GM10266 (cell line): ENCODE results near the gene KLF13.

Experiments
- DNase-seq: peaks from one replicate; pipeline ENCODE4 v3.0.0; 2012; ENCODE audit errors: extremely low spot score
- CTCF ChIP-seq: IDR thresholded peaks from 2 replicates; pipeline ENCODE4 v1.5.1; 2012; ENCODE audit warnings: mild to moderate bottlenecking, low read depth; ENCODE audit not compliant: control insufficient read depth, insufficient read depth; ENCODE audit errors: missing control alignments

The KLF13 gene

GRCh38 chr15:31305375-31305774, 21.3 kb upstream of the KLF13 start:
- TF ChIP-seq CTCF = no peak
- DNase-seq = no peak

GRCh38 chr15:31305796-31306425, 20.7 kb upstream of the KLF13 start:
- no peak for DNase-seq
- TF ChIP-seq CTCF = no peak

DNA sequence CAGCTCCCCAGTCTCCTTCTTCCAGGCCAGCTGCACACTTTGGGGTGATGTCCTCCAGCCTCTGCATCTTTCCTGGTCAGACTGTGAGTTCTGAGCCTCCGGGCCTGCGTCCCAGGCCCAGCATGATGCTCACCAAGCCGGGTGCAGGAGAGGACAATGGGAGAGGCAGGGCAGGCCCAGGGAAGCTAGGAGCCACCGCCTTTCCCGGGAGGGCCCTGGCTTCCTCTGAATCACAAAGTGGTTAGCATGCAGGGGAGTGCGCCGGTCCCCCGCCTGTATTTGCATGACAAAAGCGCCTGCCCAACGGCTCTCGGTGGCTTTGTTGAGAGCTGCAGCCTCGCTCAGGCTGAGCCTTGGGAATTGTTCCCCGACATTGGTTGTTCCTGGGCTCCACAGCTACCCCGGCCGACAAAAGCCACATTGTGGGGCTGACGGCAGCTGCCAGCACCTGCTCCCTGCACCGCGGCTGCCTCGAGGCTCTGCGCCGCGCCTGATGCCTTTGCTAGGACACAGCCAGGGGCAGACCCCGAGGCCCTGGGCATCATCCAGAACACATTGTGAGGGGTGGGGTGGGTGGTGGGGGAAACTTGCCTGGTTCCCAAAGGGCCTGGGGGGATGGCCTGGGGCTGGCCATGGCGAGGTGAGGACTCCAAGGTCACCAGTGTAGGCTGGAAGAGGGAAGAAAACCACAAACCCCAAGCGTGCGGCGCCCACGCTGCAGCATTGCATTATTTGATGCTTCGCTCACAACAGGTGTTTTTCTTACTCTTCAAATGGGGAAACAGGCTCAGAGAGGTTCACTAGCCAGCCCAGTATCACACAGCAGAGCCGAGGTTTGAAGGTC, 20.0 kb upstream of the KLF13 start:
- TF ChIP-seq CTCF = no peak
- no peak for DNase-seq

DNA sequence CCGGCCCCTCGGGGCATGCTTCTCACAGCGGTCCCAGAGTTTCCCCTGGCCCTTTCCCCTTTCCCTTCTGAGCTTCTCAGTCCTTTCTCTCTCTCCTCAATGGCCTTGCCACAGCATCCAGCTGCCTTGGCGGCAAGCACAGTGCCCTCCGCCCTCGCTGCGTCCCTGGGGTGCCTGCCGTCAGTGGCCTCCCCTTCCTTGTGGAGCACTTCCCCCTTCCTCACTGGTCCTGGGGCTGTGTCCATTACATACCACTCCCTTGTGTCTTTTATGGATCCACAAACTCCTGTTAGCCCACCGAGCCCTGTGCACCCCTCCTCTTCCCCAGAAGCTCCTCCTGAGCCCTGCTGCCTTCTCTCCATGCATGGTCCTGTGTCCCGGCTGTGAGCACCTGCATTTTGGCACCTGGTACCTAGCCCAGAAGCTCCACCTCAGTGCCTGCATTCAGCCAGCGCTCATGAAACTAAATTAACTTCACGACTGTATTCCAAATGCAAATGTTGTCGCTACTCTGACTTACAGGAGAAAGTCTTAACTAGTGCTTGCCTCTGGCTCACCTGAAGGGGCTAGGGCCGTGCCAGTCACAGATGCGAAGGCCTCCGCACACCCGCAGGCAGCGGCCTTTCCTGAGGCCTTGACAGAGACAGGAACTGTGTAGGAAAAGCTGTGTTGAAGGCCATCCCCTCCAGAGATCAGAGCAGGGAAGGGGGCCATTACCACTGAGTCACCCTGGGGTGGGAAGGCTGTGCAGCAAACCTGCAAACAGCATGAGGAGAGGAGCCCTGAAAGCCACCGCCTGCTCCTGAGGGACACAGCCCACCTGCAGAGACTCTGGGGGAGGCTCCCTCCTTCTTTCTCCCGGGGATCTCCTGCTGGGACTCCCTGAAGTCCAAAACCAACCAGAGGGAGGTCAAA, 19.1 kb upstream of the KLF13 start:
- TF ChIP-seq CTCF = no peak

DNA sequence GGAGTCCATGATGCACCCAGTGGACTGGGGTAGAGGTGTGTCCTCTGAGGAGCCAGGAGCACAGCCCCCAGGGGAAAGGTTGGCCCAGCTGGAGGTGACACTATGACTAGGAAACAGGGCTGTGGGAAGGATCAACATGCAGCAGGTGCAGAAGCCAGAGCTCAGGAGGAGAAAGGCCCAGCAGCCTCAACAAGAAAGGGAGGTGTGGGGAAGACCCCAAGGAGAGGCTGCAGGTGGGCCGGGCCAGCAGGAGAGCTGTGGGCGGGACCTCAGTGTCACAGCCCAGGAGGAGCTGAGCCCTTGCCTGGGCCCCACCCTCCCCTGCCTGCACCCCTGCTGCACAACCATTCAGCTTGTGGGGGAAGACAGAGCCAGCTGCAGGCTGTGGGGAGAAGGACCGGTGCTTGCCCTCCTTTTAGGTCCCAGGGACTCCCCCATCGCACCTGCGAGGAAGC, 18.4 kb upstream of the KLF13 start:
- DNase-seq = peak; percentile 76
- no peak for TF ChIP-seq CTCF

More for the DNA sequence above, 19.1 kb upstream of the KLF13 start:
- no peak for DNase-seq

GRCh38 chr15:31309893-31310606, 16.6 kb upstream of the KLF13 start:
- no peak for TF ChIP-seq CTCF

More at GRCh38 chr15:31309893-31310606, 16.6 kb upstream of the KLF13 start:
- DNase-seq = no peak
